Epithelial cell of prostate (primary cell): ENCODE results near the gene FBXO5.
"Not testable (repeated sequence)": the region's sequence is repeated elsewhere in the genome, so short reads cannot be mapped to it uniquely, and the experiment has no call there.

Source experiments
- DNase-seq: peaks from one replicate; pipeline ENCODE4 v3.0.0-alpha.2; 2011; ENCODE audit warnings: low read depth, low spot score
- H3K27ac ChIP-seq: fragments of 450-650 bp; 2 replicates; pipeline ENCODE4 v1.5.1; 2017; ENCODE audit warnings: mild to moderate bottlenecking

The FBXO5 gene

GRCh38 chr6:152982904-152983636, at the start of gene FBXO5:
TSS of gene FBXO5 (minus strand) at chr6:152983041. CDS start at chr6:152982959, 82 bp downstream.
- DNase-seq, result peak; percentile 91
- H3K27ac ChIP-seq, result peak within 1 kb of the TSS; percentile 82

GRCh38 chr6:153032255-153032882, 49.5 kb upstream of the FBXO5 start:
- H3K27ac ChIP-seq, result peak overlapping the region; percentile 88
- DNase-seq, result no peak

- peak overlapping the region; percentile 88 for H3K27ac ChIP-seq
- DNase-seq, result peak; percentile 85
These were observed 48.6 kb upstream of the FBXO5 start for GRCh38 chr6:153031335-153031955.

GRCh38 chr6:153028963-153029362, 46.1 kb upstream of the FBXO5 start:
- no peak for DNase-seq
- H3K27ac ChIP-seq, result no peak overlapping the region

GRCh38 chr6:153028286-153028685, 45.4 kb upstream of the FBXO5 start:
- H3K27ac ChIP-seq, result no peak overlapping the region
- DNase-seq, result no peak

- H3K27ac ChIP-seq, result no peak overlapping the region
- no peak for DNase-seq
These were observed 44.6 kb upstream of the FBXO5 start for GRCh38 chr6:153027480-153027879.

- DNase-seq, result no peak
- no peak overlapping the region for H3K27ac ChIP-seq
These were observed 41.8 kb upstream of the FBXO5 start for GRCh38 chr6:153024709-153025017.

GRCh38 chr6:153023977-153024708, 41.3 kb upstream of the FBXO5 start:
- no peak overlapping the region for H3K27ac ChIP-seq
- DNase-seq, result no peak

- H3K27ac ChIP-seq, result no peak overlapping the region
- no peak for DNase-seq
These were observed 35.5 kb upstream of the FBXO5 start for GRCh38 chr6:153018355-153018754.

- no peak overlapping the region for H3K27ac ChIP-seq
These were observed 34.0 kb upstream of the FBXO5 start for GRCh38 chr6:153016846-153017245.

GRCh38 chr6:153015094-153015640, 32.3 kb upstream of the FBXO5 start:
- DNase-seq, result no peak
- no peak overlapping the region for H3K27ac ChIP-seq

More at GRCh38 chr6:153016846-153017245, 34.0 kb upstream of the FBXO5 start:
- no peak for DNase-seq

GRCh38 chr6:153013438-153013837, 30.6 kb upstream of the FBXO5 start:
- H3K27ac ChIP-seq, result no peak overlapping the region
- DNase-seq, result no peak

GRCh38 chr6:153012856-153013255, 30.0 kb upstream of the FBXO5 start:
- DNase-seq, result no peak

GRCh38 chr6:153003366-153003690, 20.5 kb upstream of the FBXO5 start:
- H3K27ac ChIP-seq, result peak overlapping the region; percentile 71
- DNase-seq, result no peak

More at GRCh38 chr6:153012856-153013255, 30.0 kb upstream of the FBXO5 start:
- no peak overlapping the region for H3K27ac ChIP-seq

- peak; percentile 68 for DNase-seq
- H3K27ac ChIP-seq, result peak within 1 kb of the TSS; percentile 71
These were observed 19.9 kb upstream of the FBXO5 start, which contains the start of gene MTRF1L for GRCh38 chr6:153002613-153003365. TSS of gene MTRF1L (minus strand) at chr6:153002709. CDS start at chr6:153002685, 24 bp downstream.

- peak overlapping the region; percentile 71 for H3K27ac ChIP-seq
- no peak for DNase-seq
These were observed 19.1 kb upstream of the FBXO5 start for GRCh38 chr6:153001767-153002612.

- DNase-seq, H3K27ac ChIP-seq: not testable (repeated sequence)
These were observed 17.9 kb upstream of the FBXO5 start for GRCh38 chr6:153000790-153001189.

GRCh38 chr6:153000243-153000642, 17.4 kb upstream of the FBXO5 start:
- DNase-seq, result no peak
- H3K27ac ChIP-seq, result no peak overlapping the region

GRCh38 chr6:152999538-152999937, 16.7 kb upstream of the FBXO5 start:
- DNase-seq, H3K27ac ChIP-seq: not testable (repeated sequence)
